Psoas muscle (tissue), 8 donors: ENCODE data around the gene ZNF248. TPM values are rescaled to one million over a fixed set of nuclear protein-coding genes. Genes with fewer than 3 reads are reported as not detected.

Experiments
- ATAC-seq, 4 donors: fragments of 200-7000 bp; cut with Tn5 transposase; one replicate each; pipeline ENCODE4 v1.9.1; 2020; ENCODE audit warnings: moderate library complexity in 3 of 4, mild to moderate bottlenecking in 2 of 4
- DNase-seq, 2 donors: peaks; one replicate each; pipeline ENCODE4 v3.0.0-alpha.2; 2020
- H3K27ac ChIP-seq: fragments of 200-600 bp; one replicate; pipeline ENCODE4 v1.8.0; 2022
- H3K27me3 ChIP-seq, 3 donors: fragments of 200-600 bp in 1 of 3; one replicate each; pipeline versions ENCODE4 v1.6.1 to v1.8.0; 2013 to 2022; ENCODE audit warnings: low read length in 2 of 3, mild to moderate bottlenecking in 2 of 3, moderate library complexity in 1 of 3; ENCODE audit not compliant: insufficient read depth in 3 of 3
- H3K36me3 ChIP-seq, 2 donors: fragments of 200-600 bp in 1 of 2; one replicate each; pipeline versions ENCODE4 v1.6.1 to v1.8.0; 2013 to 2022; ENCODE audit warnings: low read depth in 1 of 2, mild to moderate bottlenecking in 1 of 2, moderate library complexity in 1 of 2; ENCODE audit not compliant: insufficient read depth in 1 of 2
- H3K4me1 ChIP-seq: fragments of 200-600 bp; one replicate; pipeline ENCODE4 v1.8.0; 2022
- H3K4me3 ChIP-seq: fragments of 200-600 bp; one replicate; pipeline ENCODE4 v1.8.0; 2022; ENCODE audit warnings: mild to moderate bottlenecking
- H3K9me3 ChIP-seq: fragments of 200-600 bp; one replicate; pipeline ENCODE4 v1.8.0; 2022
- CTCF ChIP-seq: fragments of 200-600 bp; IDR thresholded peaks from one replicate; pipeline ENCODE4 v1.8.0; 2022; ENCODE audit warnings: antibody characterized with exemption
- WGBS, 3 donors: extraction: QIAGEN DNeasy Blood & Tissue Kit; methylation state at CpG; one replicate each; pipeline versions ENCODE4 v1.1.6 to v1.1.7; 2013; 5-methylcytosine and 5-hydroxymethylcytosine counted together
- intact Hi-C, 2 donors: fragments of 100-400 bp; cut with DNase I; formaldehyde crosslinking; loops; one replicate each; pipeline versions ENCODE4 v1.11.0 to v1.14.2; 2022
- long read RNA-seq, 2 donors: library from polyadenylated mRNA; unstranded; transcript quantifications; one replicate each; pipeline ENCODE4 v2.0.0, GENCODE V29; 2021
- polyA plus RNA-seq, 3 donors: library from polyadenylated mRNA; stranded (reverse); fragments of 200-250 nt; gene quantifications; one replicate each; pipeline ENCODE4 v1.2.3, GENCODE V29; 2013
- total RNA-seq, 4 donors: library from RNA; stranded (reverse); fragmentation: NEBNext Ultra II Directional in 2 of 4; extraction: Animal tissue kit (Norgen Biotek cat#: 25700) in 2 of 4; gene quantifications; one replicate each; pipeline versions ENCODE4 v1.2.1 to v1.2.4, GENCODE V29; 2021 to 2023
- donor health status: healthy with polysubstance abuse.
- donor health status: DM: no; HTN: no; CAD: no; lungs with moderate emphysema.
- donor health status: Bipolar disorder and iron deficiency.
- donor health status: healthy.
- donor health status: DM: yes; HTN: yes; CAD: no.
- donor health status: DM: no; HTN: no; CAD: no.
- donor health status: DM: no; HTN: no; CAD: no.
- donor health status: DM: yes; HTN: yes; CAD: no.

The ZNF248 gene
- 10 to 100 TPM in 1 of 4 donors, 1 to 10 TPM in 3; 4.5 to 12.6 (median 8.1) TPM for total RNA-seq
- polyA plus RNA-seq: 10 to 100 TPM in 1 of 3 donors, 1 to 10 TPM in 2; 2.8 to 12.9 (median 3.3) TPM
- long read RNA-seq, donor 1, full-length matches to known transcripts: 1 of 4 reads
- long read RNA-seq, donor 1, partial matches to known transcripts: 0 of 4 reads
- long read RNA-seq, donor 1, other reads (novel, unspliced or antisense): 3 of 4 reads
- long read RNA-seq, donor 2, full-length matches to known transcripts: 7 of 13 reads
- long read RNA-seq, donor 2, partial matches to known transcripts: 2 of 13 reads
- long read RNA-seq, donor 2, other reads (novel, unspliced or antisense): 4 of 13 reads

- Histone ChIP-seq H3K9me3 (no peaks in the 10 kb centered on the region), H3K4me1 (peaks cover 32% of the 10 kb centered on the region), H3K4me3 (peak within 1 kb of the TSS; percentile 93), H3K27me3 (no peaks in the 10 kb centered on the region), H3K27ac (peak within 1 kb of the TSS; percentile 100), H3K36me3 (peaks cover 0 to 14% of the 10 kb centered on the region in 2 donors)
- peak; percentile 98 to 100 (median 99) for ATAC-seq
- WGBS, 3 donors: 0 to 1% (median 0%) methylated on average over 76 to 81 of the region's 81 CpGs
- no peak for TF ChIP-seq CTCF
- intact Hi-C loops: loop anchor here in 1 of 2 donors (2.0 to 5.0 kb wide), 2 partner anchors 117 to 235 kb away; partner anchors contain the start of gene ZNF37A
- DNase-seq: peak; percentile 97 to 98
Observed at GRCh38 chr10:37857287-37858211, at the start of gene ZNF248. Gene ZNF248 (minus strand): TSS chr10:37857610. CDS start chr10:37856310, 1,300 bp downstream.

GRCh38 chr10:37906382-37906781 lies 49.0 kb upstream of the ZNF248 start:
- DNase-seq (no peak), ATAC-seq (no peak)
- Histone ChIP-seq H3K36me3 (no peaks in the 10 kb centered on the region), H3K27me3 (no peaks in the 10 kb centered on the region), H3K9me3 (peaks cover 11% of the 10 kb centered on the region), H3K27ac (no peak overlapping the region), H3K4me1 (no peaks in the 10 kb centered on the region), H3K4me3 (no peak overlapping the region)
- 22 to 29% (median 22%) methylated on average over 2 of the region's 2 CpGs for whole genome bisulfite sequencing, 3 donors
- intact Hi-C loops: no loop called here
- TF ChIP-seq CTCF: no peak

- Histone ChIP-seq H3K27me3 (no peaks in the 10 kb centered on the region), H3K9me3 (peaks cover 25% of the 10 kb centered on the region), H3K27ac (no peak overlapping the region), H3K4me3 (no peak overlapping the region), H3K36me3 (no peaks in the 10 kb centered on the region), H3K4me1 (no peaks in the 10 kb centered on the region)
- intact Hi-C loops: no loop called here
- ATAC-seq (no peak), DNase-seq (no peak)
- no peak for TF ChIP-seq CTCF
Observed at GRCh38 chr10:37896436-37896835, 39.0 kb upstream of the ZNF248 start.

- H3K36me3 ChIP-seq: no peaks in the 10 kb centered on the region
- H3K9me3 ChIP-seq: peaks cover 25% of the 10 kb centered on the region
- no peak overlapping the region for H3K4me3 ChIP-seq
- no peaks in the 10 kb centered on the region for H3K27me3 ChIP-seq
- no peaks in the 10 kb centered on the region for H3K4me1 ChIP-seq
- intact Hi-C loops: no loop called here
- TF ChIP-seq CTCF: no peak
- WGBS, 3 donors: 64 to 72% (median 65%) methylated on average over 3 of the region's 3 CpGs
- H3K27ac ChIP-seq: no peak overlapping the region
- ATAC-seq (no peak), DNase-seq (no peak)
Observed at GRCh38 chr10:37895674-37896073, 38.3 kb upstream of the ZNF248 start.
